ENCODE results near the gene STOML2.
"Not testable (repeated sequence)": the region's sequence is repeated elsewhere in the genome, so short reads cannot be mapped to it uniquely, and the experiment has no call there.

- not testable (repeated sequence) for TF ChIP-seq CTCF, POLR2A (IDR thresholded peaks at IDR 0.05)
Observed at GRCh38 chr9:35147941-35148563, 45.1 kb upstream of the STOML2 start.
